ENCODE data around the gene UBA52.

UBA52 gene

GRCh38 chr19:18574691-18575291, 3.1 kb downstream of the UBA52 start:
- no peak for DNase-seq (ENCODE audit: low read depth)
- H3K4me3 ChIP-seq (ENCODE audit: low read length), result no peak overlapping the region
- TF ChIP-seq CTCF (conservative IDR thresholded peaks at IDR 0.05; ENCODE audit: low read depth, low read length), result no peak

GRCh38 chr19:18576383-18576782, 4.7 kb downstream of the UBA52 start:
- H3K4me3 ChIP-seq (ENCODE audit: low read length), result no peak overlapping the region
- TF ChIP-seq CTCF (conservative IDR thresholded peaks at IDR 0.05; ENCODE audit: low read depth, low read length), result no peak
- no peak for DNase-seq (ENCODE audit: low read depth)

GRCh38 chr19:18577365-18577914, 5.8 kb downstream of the UBA52 start:
- no peak for TF ChIP-seq CTCF (conservative IDR thresholded peaks at IDR 0.05; ENCODE audit: low read depth, low read length)
- no peak overlapping the region for H3K4me3 ChIP-seq (ENCODE audit: low read length)
- DNase-seq (ENCODE audit: low read depth), result no peak

GRCh38 chr19:18580311-18580710, 8.7 kb downstream of the UBA52 start:
- no peak overlapping the region for H3K4me3 ChIP-seq (ENCODE audit: low read length)
- TF ChIP-seq CTCF (conservative IDR thresholded peaks at IDR 0.05; ENCODE audit: low read depth, low read length), result no peak

GRCh38 chr19:18586306-18586705, 14.6 kb downstream of the UBA52 start:
- TF ChIP-seq CTCF (conservative IDR thresholded peaks at IDR 0.05; ENCODE audit: low read depth, low read length), result no peak
- no peak overlapping the region for H3K4me3 ChIP-seq (ENCODE audit: low read length)
- no peak for DNase-seq (ENCODE audit: low read depth)

More at GRCh38 chr19:18580311-18580710, 8.7 kb downstream of the UBA52 start:
- DNase-seq (ENCODE audit: low read depth), result no peak

- no peak for DNase-seq (ENCODE audit: low read depth)
- H3K4me3 ChIP-seq (ENCODE audit: low read length), result no peak overlapping the region
- no peak for TF ChIP-seq CTCF (conservative IDR thresholded peaks at IDR 0.05; ENCODE audit: low read depth, low read length)
Observed at GRCh38 chr19:18587561-18587960, 15.9 kb downstream of the UBA52 start.

- no peak for DNase-seq (ENCODE audit: low read depth)
- no peak for TF ChIP-seq CTCF (conservative IDR thresholded peaks at IDR 0.05; ENCODE audit: low read depth, low read length)
- H3K4me3 ChIP-seq (ENCODE audit: low read length), result peak overlapping the region; percentile 59
Observed at GRCh38 chr19:18587962-18588610, 16.4 kb downstream of the UBA52 start.

Data from retinal pigment epithelial cell (primary cell).